NCI-H2196 (cell line): ENCODE results near the gene PTGES3L.
"Not testable (repeated sequence)": the region's sequence is repeated elsewhere in the genome, so short reads cannot be mapped to it uniquely, and the experiment has no call there.

Source experiments
- DNase-seq: peaks from one replicate; lab custom pipeline; 2025; ENCODE audit not compliant: unreplicated experiment; lab: John Stamatoyannopoulos, UW

The PTGES3L gene

GRCh38 chr17:43014649-43015542 lies 35.0 kb upstream of the PTGES3L start:
- DNase-seq, result no peak

- DNase-seq, result no peak
These were observed 34.3 kb upstream of the PTGES3L start for GRCh38 chr17:43014020-43014648.

- no peak for DNase-seq
These were observed 33.4 kb upstream of the PTGES3L start for GRCh38 chr17:43013296-43013695.

GRCh38 chr17:43011728-43012472 lies 32.0 kb upstream of the PTGES3L start:
- DNase-seq, result no peak

- peak; percentile 6 for DNase-seq
These were observed 30.9 kb upstream of the PTGES3L start for GRCh38 chr17:43010667-43011308.

GRCh38 chr17:43006639-43007551 lies 27.0 kb upstream of the PTGES3L start, which contains the start of gene IFI35:
IFI35 (plus strand) TSS chr17:43006784; CDS start chr17:43006948, 164 bp downstream.
- DNase-seq, result peak; percentile 60

GRCh38 chr17:43003542-43004172 lies 23.8 kb upstream of the PTGES3L start:
- DNase-seq, result no peak

- DNase-seq, result not testable (repeated sequence)
These were observed 21.0 kb upstream of the PTGES3L start for GRCh38 chr17:43000894-43001293.

- DNase-seq, result no peak
These were observed 19.2 kb upstream of the PTGES3L start for GRCh38 chr17:42999003-42999525.

- peak; percentile 90 for DNase-seq
These were observed 18.4 kb upstream of the PTGES3L start, which contains the start of gene RPL27 for GRCh38 chr17:42997984-42998938. RPL27 (plus strand) TSS chr17:42998419; CDS start chr17:42998751, 332 bp downstream.

GRCh38 chr17:42997390-42997983 lies 17.6 kb upstream of the PTGES3L start:
- DNase-seq, result no peak

GRCh38 chr17:42993913-42994312 lies 14.0 kb upstream of the PTGES3L start:
- DNase-seq, result not testable (repeated sequence)

GRCh38 chr17:42992872-42993271 lies 13.0 kb upstream of the PTGES3L start:
- DNase-seq, result no peak

- no peak for DNase-seq
These were observed 11.6 kb upstream of the PTGES3L start for GRCh38 chr17:42991471-42991870.

- DNase-seq, result no peak
These were observed 10.1 kb upstream of the PTGES3L start for GRCh38 chr17:42989726-42990652.

- DNase-seq, result no peak
These were observed 9.3 kb upstream of the PTGES3L start for GRCh38 chr17:42989141-42989540.

GRCh38 chr17:42985225-42985624 lies 5.3 kb upstream of the PTGES3L start:
- no peak for DNase-seq
